GM12875 (cell line): Measurements from ENCODE around the gene CUL7.

ENCODE experiments used
- H3K4me3 ChIP-seq: one replicate; pipeline ENCODE4 v1.5.1; 2011; ENCODE audit warnings: low read depth, low read length, control low read depth
- CTCF ChIP-seq: IDR thresholded peaks from 2 replicates; pipeline ENCODE4 v1.5.1; 2011; ENCODE audit warnings: low read depth, mild to moderate bottlenecking, control low read depth, inconsistent platforms, low read length, moderate library complexity, borderline replicate concordance; ENCODE audit not compliant: insufficient read depth

Gene CUL7

GRCh38 chr6:43035495-43036194 is 18.0 kb downstream of the CUL7 start:
- H3K4me3 ChIP-seq, result no peak overlapping the region
- no peak for TF ChIP-seq CTCF

GRCh38 chr6:43034190-43034525 is 19.5 kb downstream of the CUL7 start:
- no peak for TF ChIP-seq CTCF
- no peak overlapping the region for H3K4me3 ChIP-seq

- TF ChIP-seq CTCF, result no peak
- no peak overlapping the region for H3K4me3 ChIP-seq
Observed at GRCh38 chr6:43033496-43034189, 20.0 kb downstream of the CUL7 start.

- TF ChIP-seq CTCF, result no peak
- no peak overlapping the region for H3K4me3 ChIP-seq
Observed at GRCh38 chr6:43032326-43032725, 21.3 kb downstream of the CUL7 start.

GRCh38 chr6:43029120-43029519 is 24.5 kb downstream of the CUL7 start:
- no peak overlapping the region for H3K4me3 ChIP-seq
- no peak for TF ChIP-seq CTCF

- no peak for TF ChIP-seq CTCF
- H3K4me3 ChIP-seq, result no peak overlapping the region
Observed at GRCh38 chr6:43026365-43026764, 27.3 kb downstream of the CUL7 start.

GRCh38 chr6:43024436-43024835 is 29.2 kb downstream of the CUL7 start:
- H3K4me3 ChIP-seq, result no peak overlapping the region
- no peak for TF ChIP-seq CTCF
